Activated gamma-delta T cell (primary cell): Measurements from ENCODE around the gene AASDH.

Experiments used
- DNase-seq: peaks from one replicate; lab custom pipeline; 2025; lab: John Stamatoyannopoulos, UW

The AASDH gene

DNA sequence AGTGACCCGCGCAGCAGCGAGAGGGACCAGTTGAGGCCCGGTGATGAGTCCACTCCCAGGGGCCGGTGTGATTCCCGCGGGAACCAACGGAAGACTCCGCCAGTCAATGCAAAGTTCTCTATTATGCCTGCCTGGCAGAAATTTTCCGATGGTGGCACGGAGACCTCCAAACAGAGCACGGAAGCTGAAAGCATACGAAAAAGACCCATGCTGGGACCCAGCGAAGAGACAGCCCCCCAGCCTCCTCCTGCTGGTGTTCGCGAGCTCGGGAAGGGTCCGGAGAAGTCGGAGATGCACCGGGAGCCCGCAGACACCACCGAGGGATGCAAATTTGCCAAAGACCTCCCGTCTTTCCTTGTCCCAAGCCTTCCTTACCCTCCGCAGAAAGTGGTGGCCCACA, 71.7 kb downstream of the AASDH start:
- DNase-seq = no peak

DNA sequence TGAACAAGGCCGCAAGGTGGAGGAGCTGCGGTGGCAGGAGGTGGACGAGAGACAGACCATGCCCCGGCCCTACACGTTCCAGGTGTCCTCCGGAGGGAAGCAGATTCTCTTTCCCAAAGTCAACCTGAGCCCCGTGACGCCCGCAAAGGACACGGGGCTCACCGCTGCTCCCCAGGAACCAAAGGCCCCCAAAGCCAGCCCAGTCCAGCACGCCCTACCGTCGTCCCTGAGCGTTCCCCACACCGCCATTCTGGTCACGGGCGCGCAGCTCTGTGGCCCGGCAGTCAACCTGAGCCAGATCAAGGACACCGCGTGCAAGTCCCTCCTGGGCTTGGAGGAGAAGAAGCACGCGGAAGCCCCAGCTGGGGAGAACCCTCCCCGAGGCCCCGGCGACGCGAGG, 72.2 kb downstream of the AASDH start:
- DNase-seq = no peak

DNA sequence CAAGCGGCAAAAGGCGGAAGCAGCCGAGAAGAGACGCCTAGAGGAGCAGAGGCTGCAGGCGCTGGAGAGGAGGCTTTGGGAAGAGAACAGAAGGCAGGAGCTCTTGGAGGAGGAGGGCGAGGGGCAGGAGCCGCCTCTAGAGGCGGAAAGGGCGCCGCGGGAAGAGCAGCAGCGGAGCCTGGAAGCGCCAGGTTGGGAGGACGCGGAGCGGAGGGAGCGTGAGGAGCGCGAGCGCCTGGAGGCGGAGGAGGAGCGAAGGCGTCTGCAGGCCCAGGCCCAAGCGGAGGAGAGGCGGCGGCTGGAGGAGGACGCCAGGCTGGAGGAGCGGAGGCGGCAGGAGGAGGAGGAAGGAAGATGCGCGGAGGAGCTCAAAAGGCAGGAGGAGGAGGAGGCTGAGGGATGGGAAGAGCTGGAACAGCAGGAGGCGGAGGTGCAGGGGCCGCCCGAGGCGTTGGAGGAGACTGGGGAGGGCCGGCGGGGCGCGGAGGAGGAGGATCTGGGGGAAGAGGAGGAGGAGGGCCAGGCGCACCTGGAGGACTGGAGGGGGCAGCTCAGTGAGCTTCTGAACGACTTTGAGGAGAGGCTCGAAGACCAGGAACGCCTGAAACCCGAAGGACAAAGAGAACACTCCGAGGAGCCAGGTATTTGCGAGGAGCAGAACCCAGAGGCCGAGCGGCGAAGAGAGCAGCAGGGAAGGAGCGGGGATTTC, 72.9 kb downstream of the AASDH start:
- DNase-seq = no peak

DNA sequence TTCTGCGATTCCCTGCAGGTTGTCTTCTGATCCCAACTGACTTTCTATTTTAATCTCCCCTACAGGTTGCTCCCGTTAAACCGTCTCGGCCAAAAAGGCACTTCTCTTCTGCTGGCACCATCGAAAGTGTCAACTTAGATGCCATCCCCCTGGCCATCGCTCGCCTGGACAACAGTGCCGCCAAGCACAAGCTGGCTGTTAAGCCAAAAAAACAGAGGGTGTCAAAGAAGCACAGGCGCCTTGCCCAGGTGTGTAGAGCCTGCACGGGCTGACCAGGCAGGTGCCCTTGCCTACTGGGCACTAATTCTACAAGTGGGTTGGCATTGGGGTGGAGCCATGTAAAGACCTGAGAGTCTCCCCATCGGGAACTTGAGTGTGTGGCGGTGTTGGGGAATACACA, 74.2 kb downstream of the AASDH start:
- DNase-seq = no peak

DNA sequence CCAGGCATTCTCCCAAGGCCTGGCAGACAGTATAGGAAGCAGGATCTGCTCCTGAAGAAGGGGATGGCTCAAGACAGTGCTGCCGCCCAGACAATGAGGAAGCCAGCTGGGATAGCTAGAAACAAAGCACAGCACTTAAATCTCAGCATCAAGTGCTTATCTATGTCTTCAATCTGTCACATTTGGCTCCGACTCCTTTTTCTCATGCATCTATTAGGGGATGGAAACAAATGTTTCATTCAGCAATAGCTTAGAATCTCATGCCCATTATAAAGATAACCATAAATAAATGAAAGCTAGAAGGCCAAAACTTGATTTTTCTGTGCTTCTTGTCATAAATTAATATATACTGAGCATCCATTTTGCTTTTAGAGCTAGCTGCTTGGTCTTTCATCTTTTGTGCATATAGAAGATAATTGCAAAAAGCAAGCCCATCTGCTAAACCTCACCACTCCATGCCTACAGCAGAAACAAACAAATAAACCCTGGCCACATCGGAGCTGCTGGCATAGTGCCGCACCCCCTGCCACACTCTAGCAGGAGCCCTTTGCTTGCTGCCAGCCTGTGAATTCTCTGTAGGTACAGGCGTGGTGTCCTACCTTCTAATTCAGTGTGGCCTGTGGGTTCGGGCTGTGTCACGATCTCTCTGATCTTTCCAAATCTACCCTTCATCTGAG, 75.9 kb downstream of the AASDH start:
- no peak for DNase-seq

DNA sequence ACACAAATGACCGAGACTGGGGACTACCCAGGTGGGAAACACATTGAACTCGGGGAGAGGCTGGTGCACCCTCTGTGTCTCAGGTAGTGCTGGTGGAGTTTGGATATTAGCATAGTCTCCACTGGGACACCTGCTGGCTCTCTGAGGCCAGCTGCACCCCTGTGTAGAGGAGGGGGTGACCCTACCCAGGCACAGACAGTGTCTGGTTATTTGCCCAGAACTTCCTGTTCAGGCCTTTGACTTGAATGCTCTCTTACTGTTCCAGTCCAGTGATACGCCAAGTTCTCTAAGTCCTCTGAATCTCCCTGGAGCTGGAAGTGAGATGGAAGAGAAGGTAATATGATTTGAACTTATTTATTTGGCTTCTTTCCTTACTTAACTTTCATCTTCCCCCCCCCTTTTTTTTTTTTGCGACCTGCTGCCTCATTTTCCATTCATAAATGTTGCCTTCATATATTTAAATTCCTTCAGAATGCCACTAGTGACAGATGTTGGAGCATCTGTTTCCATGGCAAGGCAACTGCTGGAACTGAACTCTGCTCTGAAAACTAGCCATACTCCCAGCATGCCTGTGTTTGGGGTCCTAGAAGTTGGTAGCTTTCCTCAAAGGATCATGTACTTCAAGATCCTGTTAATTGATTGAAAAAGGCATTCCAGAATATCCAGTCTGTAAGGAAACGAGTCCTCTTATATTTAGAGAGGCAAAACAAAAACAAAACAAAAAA, 76.7 kb downstream of the AASDH start:
- DNase-seq = no peak

DNA sequence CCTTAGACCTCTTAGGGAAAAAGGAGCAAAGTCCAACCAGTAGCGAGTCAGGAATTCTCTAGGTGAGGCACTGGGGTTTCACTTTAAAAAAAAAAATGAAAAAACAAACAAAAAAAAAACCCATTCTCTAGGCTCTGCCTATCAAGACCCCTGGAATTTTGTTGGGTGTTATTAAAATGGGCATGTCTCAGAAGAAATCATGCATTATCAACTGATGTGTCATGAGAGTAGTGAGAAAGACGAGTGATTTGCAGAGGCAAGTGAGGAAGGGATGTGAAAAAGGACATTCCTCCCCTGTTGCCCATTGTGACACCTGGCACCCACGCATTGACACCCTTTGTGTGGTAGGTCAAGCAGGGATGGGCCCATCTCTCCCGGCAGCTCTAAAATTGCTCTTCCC, 78.9 kb downstream of the AASDH start:
- no peak for DNase-seq

DNA sequence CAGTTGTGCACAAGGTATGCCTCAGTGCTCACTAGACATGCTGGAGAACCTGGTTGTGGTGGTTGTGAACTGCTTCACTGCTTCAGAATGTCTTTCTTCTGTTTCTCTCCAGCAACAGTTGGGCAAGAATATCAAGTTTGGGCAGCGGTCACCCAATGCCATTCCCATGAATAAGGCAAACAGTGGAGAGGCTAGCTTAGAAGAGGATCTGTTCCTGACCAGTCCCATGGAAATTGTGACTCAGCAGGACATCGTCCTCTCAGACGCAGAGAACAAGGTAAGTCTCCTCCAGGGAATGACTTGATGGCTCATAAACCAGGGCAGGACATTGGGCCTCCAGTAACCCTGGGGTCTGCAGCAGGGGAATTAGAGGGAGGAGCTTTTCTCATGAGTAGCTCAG, 79.9 kb downstream of the AASDH start:
- no peak for DNase-seq

DNA sequence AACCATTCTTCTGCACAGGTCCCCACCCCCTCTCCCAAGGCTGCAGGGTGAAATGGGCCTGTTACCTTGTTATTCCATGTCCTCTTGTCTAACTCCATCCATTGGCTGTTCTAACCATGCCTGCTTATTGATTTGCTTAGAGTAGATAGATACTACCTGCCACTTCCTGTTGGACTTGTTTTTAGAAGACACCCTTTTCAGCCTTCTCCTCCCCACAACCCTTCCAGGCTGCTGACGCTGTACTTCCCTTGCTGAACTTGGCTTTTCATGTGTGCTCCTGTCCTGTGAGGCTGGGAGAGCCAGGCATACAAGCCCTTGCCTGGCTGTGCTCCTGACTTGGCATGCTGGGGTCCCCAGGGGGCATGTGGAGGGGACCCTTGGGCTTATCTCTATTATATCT, 81.9 kb downstream of the AASDH start:
- no peak for DNase-seq

DNA sequence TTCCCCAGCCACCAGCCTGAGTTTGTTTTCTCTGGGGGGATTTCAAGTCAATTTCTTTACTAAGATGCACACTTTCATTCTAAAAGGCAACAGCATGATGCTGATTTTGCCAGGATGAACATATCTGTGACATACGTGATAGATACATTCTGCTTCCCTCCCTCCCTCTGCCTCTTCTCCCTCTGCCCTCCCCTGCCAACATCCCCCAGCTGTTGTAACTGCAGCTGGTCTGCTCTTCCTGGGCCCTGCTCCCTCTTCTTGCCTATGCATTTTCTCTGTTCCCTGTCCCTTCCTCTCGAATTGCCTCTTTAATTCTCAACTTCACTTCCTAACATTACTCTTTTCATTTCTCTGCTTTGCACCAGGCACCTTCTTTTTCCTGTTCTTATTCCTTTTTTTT, 83.4 kb downstream of the AASDH start:
- no peak for DNase-seq

DNA sequence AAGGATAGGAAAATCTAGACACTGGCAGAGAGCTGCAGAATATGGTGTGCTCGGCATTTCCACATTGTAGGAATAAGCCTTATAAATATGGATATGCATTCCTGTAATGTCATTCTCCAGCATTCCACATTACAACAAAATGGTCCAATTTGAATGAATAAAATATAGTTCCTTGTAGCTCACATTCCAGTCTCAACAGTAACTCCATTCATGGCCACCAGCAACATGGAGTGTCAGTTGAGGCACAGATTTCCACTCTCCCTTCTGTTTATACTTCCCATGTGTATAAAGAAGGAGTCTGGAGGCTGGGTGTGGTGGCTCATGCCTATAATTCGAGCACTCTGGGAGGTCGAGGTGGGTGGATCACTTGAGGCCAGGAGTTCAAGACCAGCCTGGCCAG, 84.5 kb downstream of the AASDH start:
- DNase-seq = no peak

DNA sequence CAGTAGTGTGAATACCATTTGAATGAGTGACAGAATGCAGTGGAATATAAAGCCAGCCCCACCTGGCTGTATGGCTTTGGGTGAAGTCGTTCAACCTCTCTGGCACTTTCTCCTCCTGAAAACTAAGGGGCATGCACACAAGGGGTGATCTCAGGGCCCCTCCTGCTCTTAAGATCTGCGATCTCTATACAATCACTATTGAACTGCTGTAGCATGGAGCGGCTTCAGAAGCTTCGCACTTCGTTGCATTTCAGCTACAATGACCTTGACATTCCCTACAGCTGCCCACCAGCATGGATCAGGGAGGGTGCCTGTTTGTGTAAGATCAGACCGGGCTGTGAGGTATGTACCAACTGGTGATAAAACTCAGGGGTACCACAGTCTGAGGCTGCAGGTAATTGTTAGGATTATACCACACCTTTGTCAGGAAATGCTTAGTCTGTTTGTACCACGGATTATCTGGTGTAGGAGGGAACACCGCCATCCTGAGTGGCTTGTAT, 85.2 kb downstream of the AASDH start:
- DNase-seq = no peak

DNA sequence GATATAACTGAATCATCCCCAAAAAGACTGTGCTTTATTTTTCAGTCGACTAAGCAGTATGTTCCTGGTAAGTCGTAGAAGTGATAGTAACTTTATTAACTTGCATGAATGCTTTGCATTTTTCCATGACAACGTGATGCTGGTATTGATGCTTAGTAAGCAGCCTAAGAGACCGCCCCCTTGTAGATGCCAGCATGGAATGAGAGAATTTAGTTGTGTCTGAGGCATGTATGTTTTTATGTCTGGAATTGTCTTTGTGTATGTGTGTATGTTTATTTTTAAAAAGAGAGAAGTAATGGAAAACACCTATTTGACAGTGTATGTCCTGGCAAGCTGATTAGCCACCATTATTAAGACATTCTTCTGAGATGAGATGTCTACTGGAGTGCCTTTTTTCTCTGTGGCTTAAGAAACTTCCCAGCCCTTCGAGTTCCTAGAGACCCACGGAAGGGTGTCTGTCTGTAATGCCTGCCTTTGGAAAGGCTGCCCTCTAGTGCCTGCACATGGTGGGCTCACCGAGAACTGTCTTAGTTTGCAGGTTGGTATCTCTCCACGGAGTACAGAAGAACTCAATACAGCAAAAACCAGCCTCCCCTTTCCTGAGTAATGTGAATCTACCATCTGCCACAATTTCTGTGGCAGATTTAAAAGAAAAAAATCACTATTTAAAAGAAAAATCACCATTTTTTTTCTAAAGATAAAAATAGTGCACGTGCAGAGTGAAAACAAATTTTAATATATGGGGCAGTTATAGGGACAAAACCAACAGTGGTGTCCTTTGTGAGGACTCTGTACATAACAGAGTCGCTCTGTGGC, 85.9 kb downstream of the AASDH start:
- no peak for DNase-seq

DNA sequence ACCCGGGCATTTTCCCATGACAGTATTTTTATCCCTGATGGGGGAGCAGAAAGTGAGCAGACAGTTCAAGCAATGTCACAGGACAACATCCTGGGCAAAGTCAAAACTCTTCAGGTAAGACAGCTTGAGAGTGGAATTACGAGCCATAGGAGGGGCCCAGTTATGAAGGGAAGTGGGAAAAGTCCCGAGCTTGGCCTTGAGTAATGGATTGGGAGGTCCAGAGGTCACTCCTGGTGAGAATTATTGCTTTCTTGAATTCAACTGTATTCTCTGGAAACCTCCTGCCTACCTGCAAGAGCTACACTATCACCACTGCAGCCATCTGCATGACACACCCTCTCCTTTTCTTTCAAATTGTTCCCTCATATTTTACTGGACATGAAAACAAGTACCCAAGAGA, 89.1 kb downstream of the AASDH start:
- DNase-seq = no peak

DNA sequence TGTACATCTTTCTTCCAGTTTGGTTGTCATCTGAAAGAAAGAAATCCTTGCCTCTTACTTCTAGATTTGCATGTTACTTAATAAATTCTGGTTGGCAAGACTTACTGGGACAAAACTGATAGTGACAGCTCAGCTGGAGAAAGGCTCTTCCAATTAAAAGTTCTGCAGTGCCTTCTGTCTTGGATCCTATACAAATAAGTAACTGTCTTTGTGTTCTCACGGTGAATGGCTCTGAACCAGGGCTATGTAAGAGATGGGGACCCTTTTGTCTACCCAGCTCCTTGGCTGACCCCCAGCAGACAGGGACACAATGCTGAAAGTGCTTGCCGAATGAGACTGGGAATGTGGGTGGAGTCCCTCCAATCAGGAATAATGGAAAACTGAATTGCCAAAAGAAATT, 89.5 kb downstream of the AASDH start:
- DNase-seq = no peak

DNA sequence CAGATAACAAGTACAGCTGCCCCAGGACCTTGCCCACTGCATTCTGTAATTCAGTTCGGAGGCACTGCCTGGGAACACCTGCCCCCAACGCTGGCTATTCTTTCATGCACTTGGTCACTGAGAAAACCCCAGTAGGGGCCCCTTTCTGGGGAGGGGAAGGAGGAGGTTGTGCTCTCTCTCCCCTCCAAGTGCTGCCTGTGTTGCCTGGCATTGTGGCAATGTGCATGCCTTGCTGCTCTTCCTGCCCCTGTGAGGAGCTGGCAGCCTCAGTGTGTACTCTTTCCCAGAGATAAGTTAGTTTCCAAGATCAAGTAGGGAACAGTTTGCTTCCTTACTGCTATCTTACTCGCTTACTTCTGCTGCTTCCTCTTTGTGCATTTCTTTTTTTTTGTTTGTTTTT, 90.8 kb downstream of the AASDH start:
- DNase-seq = no peak

DNA sequence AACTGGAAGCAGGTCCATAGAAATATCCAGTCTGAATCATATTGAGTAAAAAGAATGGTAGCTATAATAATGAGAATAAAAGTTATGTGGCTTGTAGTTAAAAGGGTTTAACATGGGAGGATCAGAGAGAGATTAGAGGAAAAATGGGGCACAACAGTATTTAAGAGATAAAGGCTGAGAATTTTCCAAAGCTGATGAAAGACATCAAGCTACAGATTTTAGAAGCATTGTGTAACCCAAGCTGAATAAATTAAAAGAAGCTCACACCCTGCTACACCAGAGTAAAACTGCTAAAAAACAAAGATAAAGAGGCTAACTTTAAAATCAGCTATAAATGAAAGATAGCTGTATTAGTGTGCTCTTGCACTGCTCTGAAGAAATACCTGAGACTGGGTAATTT, 94.2 kb downstream of the AASDH start:
- DNase-seq = no peak

DNA sequence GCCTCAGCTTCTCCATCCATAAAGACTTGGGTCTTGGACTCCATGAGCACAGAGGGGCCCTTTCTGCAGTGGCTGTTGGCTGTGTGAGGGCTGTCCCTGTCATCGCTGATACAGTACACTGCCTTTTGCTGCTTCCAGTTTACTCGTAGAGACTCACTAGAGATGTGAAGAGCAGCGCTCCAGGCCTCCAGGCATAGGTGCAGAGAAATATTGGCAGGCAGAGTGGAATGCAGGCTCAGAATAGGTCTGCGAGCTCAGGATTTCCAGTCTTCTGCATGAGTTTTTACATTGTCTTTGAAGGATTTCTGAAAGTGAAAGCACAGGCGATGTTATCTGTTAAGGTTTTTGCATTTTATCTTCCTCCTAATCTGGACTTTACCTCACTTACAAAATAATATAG, 97.4 kb downstream of the AASDH start:
- DNase-seq = no peak

DNA sequence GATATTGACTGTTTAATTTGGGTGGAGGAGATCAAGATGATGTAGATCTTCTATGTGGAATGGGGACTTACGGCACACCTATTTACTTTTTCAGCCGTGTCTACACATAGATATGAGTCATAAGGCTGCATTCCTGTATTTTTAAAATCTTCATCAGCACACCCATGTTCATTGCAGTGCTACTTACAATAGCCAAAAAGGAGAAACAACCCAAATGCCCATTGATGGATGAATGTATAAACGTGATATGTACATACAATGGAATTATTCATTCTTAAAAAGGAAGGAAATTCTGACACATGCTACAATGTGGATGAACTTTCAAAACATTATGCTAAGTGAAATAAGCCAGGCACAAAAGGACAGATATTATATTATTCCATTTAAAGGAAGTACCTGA, 98.6 kb downstream of the AASDH start:
- DNase-seq = no peak
